ENCODE data around the gene KCNJ14. TPM values are rescaled to one million over a fixed set of nuclear protein-coding genes. Genes with fewer than 3 reads are reported as not detected.
"Not testable (repeated sequence)": the region's sequence is repeated elsewhere in the genome, so short reads cannot be mapped to it uniquely, and the experiment has no call there.

Gene KCNJ14
- total RNA-seq, 6 experiments from 2014 or later, result 0.22 to 0.44 (median 0.31) TPM

DNA sequence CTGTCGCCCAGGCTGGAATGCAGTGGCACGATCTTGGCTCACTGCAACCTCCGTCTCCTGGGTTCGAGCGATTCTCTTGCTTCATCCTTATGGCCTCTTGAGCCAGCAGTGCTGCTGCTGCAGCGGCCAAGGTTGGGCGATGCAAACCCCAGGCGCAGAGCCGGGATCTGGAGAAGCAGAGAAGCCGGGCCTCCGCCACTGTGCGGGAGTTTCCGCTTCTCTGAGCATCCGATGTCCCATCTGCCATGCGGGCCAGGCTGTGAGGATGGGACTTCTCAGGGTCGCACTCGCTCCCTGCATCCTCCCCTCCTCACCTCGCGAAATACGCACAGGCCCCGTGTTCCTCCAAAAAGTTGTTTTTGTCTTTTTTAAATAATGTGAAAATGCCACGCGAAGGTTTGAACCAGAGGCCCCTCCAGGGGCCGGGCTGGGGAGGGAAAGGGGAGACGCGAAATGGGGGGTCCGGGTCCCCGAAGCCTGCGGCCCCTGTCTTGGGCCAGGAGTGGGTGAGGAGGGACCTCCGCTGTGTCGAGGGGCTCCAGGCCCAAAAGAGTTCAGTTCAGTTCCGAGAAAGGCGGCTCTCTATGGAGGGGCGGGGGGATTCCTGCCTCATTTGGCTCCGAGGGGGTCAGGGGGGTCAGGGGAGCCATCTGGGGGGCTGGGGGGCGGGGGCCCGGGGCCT lies 29.7 kb downstream of the KCNJ14 start:
- ATAC-seq (no peak), DNase-seq (no peak)
- TF ChIP-seq, protein P1, sequence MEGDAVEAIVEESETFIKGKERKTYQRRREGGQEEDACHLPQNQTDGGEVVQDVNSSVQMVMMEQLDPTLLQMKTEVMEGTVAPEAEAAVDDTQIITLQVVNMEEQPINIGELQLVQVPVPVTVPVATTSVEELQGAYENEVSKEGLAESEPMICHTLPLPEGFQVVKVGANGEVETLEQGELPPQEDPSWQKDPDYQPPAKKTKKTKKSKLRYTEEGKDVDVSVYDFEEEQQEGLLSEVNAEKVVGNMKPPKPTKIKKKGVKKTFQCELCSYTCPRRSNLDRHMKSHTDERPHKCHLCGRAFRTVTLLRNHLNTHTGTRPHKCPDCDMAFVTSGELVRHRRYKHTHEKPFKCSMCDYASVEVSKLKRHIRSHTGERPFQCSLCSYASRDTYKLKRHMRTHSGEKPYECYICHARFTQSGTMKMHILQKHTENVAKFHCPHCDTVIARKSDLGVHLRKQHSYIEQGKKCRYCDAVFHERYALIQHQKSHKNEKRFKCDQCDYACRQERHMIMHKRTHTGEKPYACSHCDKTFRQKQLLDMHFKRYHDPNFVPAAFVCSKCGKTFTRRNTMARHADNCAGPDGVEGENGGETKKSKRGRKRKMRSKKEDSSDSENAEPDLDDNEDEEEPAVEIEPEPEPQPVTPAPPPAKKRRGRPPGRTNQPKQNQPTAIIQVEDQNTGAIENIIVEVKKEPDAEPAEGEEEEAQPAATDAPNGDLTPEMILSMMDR (IDR thresholded peaks at IDR 0.05), result no peak
- no peak for TF ChIP-seq POLR2A (IDR thresholded peaks at IDR 0.05)
- Histone ChIP-seq H3K4me3 (no peak overlapping the region), H3K36me3 (no peaks in the 10 kb centered on the region), H3K27ac (no peak overlapping the region), H3K4me1 (peaks cover 0 to 7% (median 1%) of the 10 kb centered on the region in 4 donors), H3K27me3 (no peaks in the 10 kb centered on the region), H3K9me3 (no peaks in the 10 kb centered on the region)
- 60% methylated on average over 19 of the region's 37 CpGs for WGBS (ENCODE audit: insufficient coverage, low coverage, low lambda C conversion rate, missing lambda C conversion rate)
- intact Hi-C loops (cut with DNase I), result no loop called here

DNA sequence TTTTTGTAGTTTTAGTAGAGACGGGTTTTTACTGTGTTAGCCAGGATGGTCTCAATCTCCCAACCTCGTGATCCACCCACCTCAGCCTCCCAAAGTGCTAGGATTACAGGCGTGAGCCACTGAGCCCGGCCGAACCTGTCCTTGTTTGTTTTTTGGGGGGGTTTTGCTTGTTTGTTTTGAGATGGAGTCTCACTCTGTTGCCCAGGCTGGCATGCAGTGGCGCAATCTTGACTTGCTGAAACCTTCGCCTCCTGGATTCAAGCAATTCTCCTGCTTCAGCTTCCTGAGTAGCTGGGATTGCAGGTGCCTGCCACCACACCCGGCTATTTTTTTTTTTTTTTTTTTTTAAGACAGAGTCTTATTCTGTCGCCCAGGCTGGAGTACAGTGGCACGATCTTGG lies 31.3 kb downstream of the KCNJ14 start:
- not testable (repeated sequence) for DNase-seq, H3K4me1 ChIP-seq

DNA sequence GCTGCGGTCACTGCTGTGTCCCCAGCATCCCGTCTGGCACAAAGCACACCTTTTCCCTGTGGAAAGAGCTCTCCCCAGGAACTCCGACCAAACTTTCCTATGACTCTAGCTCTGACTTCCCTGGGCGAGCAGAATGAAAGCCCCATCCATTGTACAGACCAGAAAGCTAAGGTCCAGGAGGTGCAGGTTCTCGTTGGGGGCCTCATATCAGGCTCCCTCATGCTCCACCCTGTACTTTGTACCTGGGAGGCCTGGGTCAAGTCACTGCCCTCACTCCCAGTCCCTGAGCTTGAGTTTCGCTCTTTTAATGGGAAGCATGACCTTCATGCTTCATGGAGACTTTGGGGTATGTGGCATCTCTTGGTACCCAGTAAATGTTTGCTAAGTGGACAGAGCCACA lies 32.2 kb downstream of the KCNJ14 start:
- no peak for TF ChIP-seq POLR2A (IDR thresholded peaks at IDR 0.05)
- intact Hi-C loops (cut with DNase I), result no loop called here
- no peak for DNase-seq
- Histone ChIP-seq H3K4me3 (no peak overlapping the region), H3K36me3 (no peaks in the 10 kb centered on the region), H3K9me3 (no peaks in the 10 kb centered on the region), H3K27me3 (no peaks in the 10 kb centered on the region), H3K27ac (no peak overlapping the region), H3K4me1 (no peaks in the 10 kb centered on the region)
- 75% methylated on average over 5 of the region's 6 CpGs for WGBS (ENCODE audit: insufficient coverage, low coverage, low lambda C conversion rate, missing lambda C conversion rate)
- no peak for ATAC-seq

More for the DNA sequence above, 31.3 kb downstream of the KCNJ14 start:
- intact Hi-C loops (cut with DNase I); H3K36me3 ChIP-seq; ATAC-seq; H3K4me3 ChIP-seq; H3K27me3 ChIP-seq; H3K9me3 ChIP-seq; H3K27ac ChIP-seq: not testable (repeated sequence)
- 49% methylated on average over 3 of the region's 10 CpGs for WGBS (ENCODE audit: insufficient coverage, low coverage, low lambda C conversion rate, missing lambda C conversion rate)

DNA sequence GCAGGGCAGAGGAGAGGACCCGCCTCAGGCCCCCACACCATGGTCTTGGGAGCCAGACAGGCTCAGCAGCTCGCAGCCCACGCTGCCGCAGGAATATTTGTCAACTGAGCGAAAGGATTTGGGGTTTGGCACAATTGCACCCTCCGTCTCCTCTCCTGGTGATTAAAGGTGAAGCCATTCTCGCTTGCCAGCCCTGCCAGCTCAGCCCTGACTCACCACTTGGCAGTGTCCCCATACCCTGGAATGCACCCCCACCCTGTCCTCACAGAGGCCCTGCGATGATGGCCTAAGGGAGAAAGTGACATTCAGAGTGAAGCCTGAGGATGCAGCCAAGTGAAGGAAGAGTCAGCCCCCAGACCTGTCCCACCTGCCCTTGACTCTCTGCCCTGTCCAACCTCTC lies 32.6 kb downstream of the KCNJ14 start:
- H3K27ac ChIP-seq, result no peak overlapping the region
- H3K9me3 ChIP-seq, result no peaks in the 10 kb centered on the region
- intact Hi-C loops (cut with DNase I), result no loop called here
- H3K27me3 ChIP-seq, result no peaks in the 10 kb centered on the region
- 76% methylated on average over 4 of the region's 8 CpGs for WGBS (ENCODE audit: insufficient coverage, low coverage, low lambda C conversion rate, missing lambda C conversion rate)
- no peaks in the 10 kb centered on the region for H3K36me3 ChIP-seq
- DNase-seq (peak in 1 of 3 donors; percentile 84), ATAC-seq (peak in 3 of 4 donors; percentile 40 to 67 (median 50))
- TF ChIP-seq, protein P1 (IDR thresholded peaks at IDR 0.05), result no peak
- TF ChIP-seq POLR2A (IDR thresholded peaks at IDR 0.05), result no peak
- no peaks in the 10 kb centered on the region for H3K4me1 ChIP-seq
- H3K4me3 ChIP-seq, result no peak overlapping the region

DNA sequence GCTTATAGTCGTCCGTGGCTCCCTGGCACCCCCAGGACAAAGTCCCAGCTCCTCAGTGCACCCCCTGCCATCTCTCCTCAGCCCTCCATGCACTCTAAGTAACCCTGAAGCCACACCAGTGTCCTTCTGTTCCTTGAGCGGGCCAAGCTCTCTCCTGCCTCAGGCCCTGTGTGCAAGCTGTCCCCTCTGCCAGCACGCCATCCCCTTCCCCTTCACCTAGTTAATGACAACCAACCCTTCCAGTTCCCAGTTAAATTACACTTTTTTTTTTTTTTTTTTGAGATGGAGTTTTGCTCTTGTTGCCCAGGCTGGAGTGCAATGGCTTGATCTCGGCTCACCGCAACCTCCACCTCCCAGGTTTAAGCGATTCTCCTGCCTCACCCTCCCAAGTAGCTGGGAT lies 33.1 kb downstream of the KCNJ14 start:
- DNase-seq; H3K9me3 ChIP-seq; H3K4me1 ChIP-seq; H3K27ac ChIP-seq; ATAC-seq; H3K4me3 ChIP-seq; H3K36me3 ChIP-seq; H3K27me3 ChIP-seq; intact Hi-C loops (cut with DNase I): not testable (repeated sequence)
- WGBS (ENCODE audit: insufficient coverage, low coverage, low lambda C conversion rate, missing lambda C conversion rate), result 80% methylated on average over 7 of the region's 7 CpGs

DNA sequence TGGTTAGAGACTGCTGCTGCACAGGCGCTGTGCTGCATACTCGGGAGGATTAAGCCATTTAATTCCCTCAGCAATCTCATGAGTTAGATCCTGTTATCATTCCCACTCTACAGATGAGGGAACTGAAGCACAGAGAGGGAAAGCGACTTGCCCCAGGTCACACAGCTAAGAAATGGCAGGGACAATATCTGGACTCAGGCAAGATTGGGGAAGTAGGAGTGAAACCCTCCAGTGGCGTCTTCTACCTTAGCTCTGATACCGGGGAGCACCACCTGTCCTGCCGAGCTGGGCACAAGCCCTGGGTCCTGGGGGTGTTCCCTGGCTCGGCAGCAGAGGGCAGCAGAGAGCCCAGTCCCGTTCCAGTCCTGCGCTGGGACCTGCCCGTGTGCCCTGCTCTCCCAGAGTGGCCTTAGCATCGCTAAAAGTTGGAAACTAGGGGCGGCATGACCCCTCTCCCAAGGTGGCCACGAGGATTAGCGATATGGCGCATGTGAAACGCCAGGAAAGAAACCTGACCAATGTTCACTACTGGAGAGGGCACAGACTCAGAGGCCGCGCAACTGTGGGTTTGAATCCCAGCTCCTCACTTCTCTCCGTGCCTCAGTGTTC lies 34.3 kb downstream of the KCNJ14 start:
- no peaks in the 10 kb centered on the region for H3K9me3 ChIP-seq
- DNase-seq (peak; percentile 82 to 83 (median 82)), ATAC-seq (peak; percentile 52 to 69 (median 66))
- no peaks in the 10 kb centered on the region for H3K36me3 ChIP-seq
- TF ChIP-seq, protein P1 (IDR thresholded peaks at IDR 0.05), result peak; percentile 89 to 96 (median 94)
- TF ChIP-seq POLR2A (IDR thresholded peaks at IDR 0.05), result no peak
- WGBS (ENCODE audit: insufficient coverage, low coverage, low lambda C conversion rate, missing lambda C conversion rate), result 0% methylated on average over 3 of the region's 19 CpGs
- no peaks in the 10 kb centered on the region for H3K4me1 ChIP-seq
- H3K27me3 ChIP-seq, result no peaks in the 10 kb centered on the region
- no peak overlapping the region for H3K27ac ChIP-seq
- intact Hi-C loops (cut with DNase I), result loop anchor here (10.0 kb wide), 2 partner anchors 85 to 105 kb away; no protein-coding TSS in a partner anchor
- H3K4me3 ChIP-seq, result no peak overlapping the region
